Neutrophil (primary cell): ENCODE measurements around the gene SLC18A2.

ENCODE experiments used
- H3K27ac ChIP-seq: fragments of 200-600 bp; sonication (generic); 2 replicates; pipeline ENCODE4 v1.5.1; 2016; ENCODE audit warnings: mild to moderate bottlenecking, moderate library complexity
- H3K27me3 ChIP-seq: fragments of 200-600 bp; sonication (generic); 2 replicates; pipeline ENCODE4 v1.6.0; 2016; ENCODE audit warnings: mild to moderate bottlenecking
- H3K36me3 ChIP-seq: fragments of 200-600 bp; sonication (generic); 2 replicates; pipeline ENCODE4 v1.5.1; 2017
- H3K4me1 ChIP-seq, 2 experiments: fragments of 200-600 bp in 1 of 2; sonication (generic) in 1 of 2; 1 replicate in 1 of 2; 2 replicates in 1 of 2; pipeline versions ENCODE4 v1.5.1 to v1.6.1; 2013 to 2016; ENCODE audit warnings: low read depth in 1 of 2, low read length in 1 of 2, mild to moderate bottlenecking in 1 of 2, moderate library complexity in 1 of 2; ENCODE audit not compliant: control insufficient read depth in 1 of 2, insufficient read depth in 1 of 2
- H3K4me3 ChIP-seq, 2 experiments: fragments of 200-600 bp in 1 of 2; sonication (generic) in 1 of 2; 1 replicate in 1 of 2; 2 replicates in 1 of 2; pipeline ENCODE4 v1.5.1; 2013 to 2016; ENCODE audit warnings: low read depth in 1 of 2, low read length in 1 of 2, mild to moderate bottlenecking in 1 of 2, moderate library complexity in 1 of 2
- H3K9me3 ChIP-seq: fragments of 200-600 bp; sonication (generic); 2 replicates; pipeline ENCODE4 v1.5.1; 2016
- TF ChIP-seq, protein P1 (sequence below): fragments of 200-600 bp; sonication (generic); IDR thresholded peaks from 2 replicates; pipeline ENCODE4 v1.5.1; 2016; ENCODE audit warnings: antibody characterized with exemption

SLC18A2 gene

DNA sequence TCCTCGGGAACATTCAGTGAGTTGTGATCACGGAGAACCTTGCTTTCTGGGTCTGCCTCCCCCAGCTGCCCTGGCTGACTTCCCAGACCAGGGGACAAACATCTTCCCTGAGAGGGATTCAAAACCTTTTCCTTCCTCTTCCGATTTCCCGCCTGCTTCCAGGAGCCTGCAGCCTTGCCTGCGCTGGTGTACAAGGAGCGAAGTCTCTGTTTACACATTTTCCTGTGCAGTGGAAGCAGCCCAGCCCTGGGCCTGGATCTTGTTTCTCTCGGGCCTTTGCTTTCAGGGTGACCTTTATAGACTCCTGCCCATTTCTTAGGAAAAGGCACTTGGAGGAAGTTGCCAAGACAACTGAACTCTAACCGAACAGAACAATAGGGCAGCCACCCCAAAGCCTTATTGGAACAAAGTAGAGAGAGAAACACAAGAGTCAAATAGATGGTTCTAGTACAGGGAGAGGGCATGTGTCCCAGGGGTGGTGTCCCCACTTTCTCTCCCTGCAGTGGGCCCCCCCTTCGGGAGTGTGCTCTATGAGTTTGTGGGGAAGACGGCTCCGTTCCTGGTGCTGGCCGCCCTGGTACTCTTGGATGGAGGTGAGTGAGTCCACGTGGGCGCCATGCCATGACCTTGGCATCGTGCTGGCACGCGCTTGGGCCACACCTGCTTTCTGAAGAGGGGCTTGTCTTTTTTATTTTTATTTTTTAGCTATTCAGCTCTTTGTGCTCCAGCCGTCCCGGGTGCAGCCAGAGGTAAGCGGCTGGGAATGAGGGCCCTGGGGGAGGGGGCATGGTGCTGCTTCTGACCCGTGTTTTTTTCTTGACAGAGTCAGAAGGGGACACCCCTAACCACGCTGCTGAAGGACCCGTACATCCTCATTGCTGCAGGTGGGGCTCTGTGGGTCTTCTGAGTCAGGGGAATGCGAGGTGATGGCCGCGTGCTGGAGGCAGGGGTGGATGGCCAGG is 14.1 kb downstream of the SLC18A2 start:
- TF ChIP-seq, protein P1, sequence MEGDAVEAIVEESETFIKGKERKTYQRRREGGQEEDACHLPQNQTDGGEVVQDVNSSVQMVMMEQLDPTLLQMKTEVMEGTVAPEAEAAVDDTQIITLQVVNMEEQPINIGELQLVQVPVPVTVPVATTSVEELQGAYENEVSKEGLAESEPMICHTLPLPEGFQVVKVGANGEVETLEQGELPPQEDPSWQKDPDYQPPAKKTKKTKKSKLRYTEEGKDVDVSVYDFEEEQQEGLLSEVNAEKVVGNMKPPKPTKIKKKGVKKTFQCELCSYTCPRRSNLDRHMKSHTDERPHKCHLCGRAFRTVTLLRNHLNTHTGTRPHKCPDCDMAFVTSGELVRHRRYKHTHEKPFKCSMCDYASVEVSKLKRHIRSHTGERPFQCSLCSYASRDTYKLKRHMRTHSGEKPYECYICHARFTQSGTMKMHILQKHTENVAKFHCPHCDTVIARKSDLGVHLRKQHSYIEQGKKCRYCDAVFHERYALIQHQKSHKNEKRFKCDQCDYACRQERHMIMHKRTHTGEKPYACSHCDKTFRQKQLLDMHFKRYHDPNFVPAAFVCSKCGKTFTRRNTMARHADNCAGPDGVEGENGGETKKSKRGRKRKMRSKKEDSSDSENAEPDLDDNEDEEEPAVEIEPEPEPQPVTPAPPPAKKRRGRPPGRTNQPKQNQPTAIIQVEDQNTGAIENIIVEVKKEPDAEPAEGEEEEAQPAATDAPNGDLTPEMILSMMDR: no peak
- no peaks in the 10 kb centered on the region for H3K9me3 ChIP-seq
- H3K27ac ChIP-seq: no peak overlapping the region
- H3K4me3 ChIP-seq: no peak overlapping the region
- H3K36me3 ChIP-seq: peaks cover 5% of the 10 kb centered on the region
- H3K27me3 ChIP-seq: no peaks in the 10 kb centered on the region
- H3K4me1 ChIP-seq: peaks cover 10 to 14% of the 10 kb centered on the region in 2 experiments

DNA sequence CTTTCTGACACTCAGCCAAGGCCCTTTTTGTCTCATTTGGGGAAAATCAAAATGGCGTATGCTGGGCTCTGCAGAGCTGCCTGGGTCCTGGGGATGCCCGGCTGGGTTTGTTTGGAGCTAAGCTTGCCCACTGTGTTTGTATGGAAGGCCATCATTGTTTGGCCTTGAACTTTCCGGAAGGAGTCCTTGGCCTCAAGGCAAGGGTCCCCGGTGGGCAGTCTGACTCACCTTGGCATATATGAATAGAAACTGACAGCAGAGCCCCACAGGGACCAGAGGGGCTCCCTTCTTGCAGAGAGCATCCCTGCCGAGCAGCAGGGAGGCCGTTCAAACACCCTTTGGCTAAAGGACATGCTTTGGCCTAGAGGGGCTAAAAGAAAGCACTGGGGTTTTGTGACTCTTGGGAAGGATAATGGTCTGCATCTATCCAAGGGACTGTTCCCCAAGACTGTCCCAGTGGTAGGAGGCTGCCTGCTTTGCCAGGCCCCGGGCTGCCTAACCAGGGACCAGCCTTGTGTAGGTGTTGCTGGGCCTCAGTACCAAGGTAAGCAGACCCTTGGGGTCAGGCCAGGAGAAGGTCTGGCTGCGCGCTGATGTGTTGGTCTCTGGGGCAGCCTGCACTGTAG is 15.0 kb downstream of the SLC18A2 start:
- Histone ChIP-seq H3K4me1 (peaks cover 10 to 23% of the 10 kb centered on the region in 2 experiments), H3K27me3 (no peaks in the 10 kb centered on the region), H3K27ac (no peak overlapping the region), H3K9me3 (no peaks in the 10 kb centered on the region), H3K36me3 (peaks cover 5% of the 10 kb centered on the region), H3K4me3 (no peak overlapping the region)
- TF ChIP-seq, protein P1: no peak

DNA sequence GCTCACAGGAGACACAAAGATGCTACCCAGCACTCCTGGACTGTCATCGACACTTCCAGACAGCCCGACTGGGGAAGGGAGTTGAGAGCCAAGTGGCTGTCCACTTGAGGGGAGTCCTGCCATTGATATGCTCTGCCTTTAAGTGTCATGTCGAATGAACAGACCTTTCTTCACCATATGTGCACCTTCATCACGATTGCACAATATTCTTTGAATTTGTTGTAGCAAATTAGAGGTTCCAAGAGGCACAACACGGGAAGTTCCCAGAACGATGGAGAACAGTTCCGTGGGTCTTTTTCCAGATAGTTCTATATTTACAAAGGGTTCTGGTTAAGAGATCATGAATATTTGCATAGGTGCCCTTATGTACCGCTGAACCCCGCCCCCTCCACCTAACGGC is 16.0 kb downstream of the SLC18A2 start:
- Histone ChIP-seq H3K4me1 (peaks cover 10 to 25% of the 10 kb centered on the region in 2 experiments), H3K36me3 (peaks cover 5% of the 10 kb centered on the region), H3K27ac (no peak overlapping the region), H3K27me3 (no peaks in the 10 kb centered on the region), H3K4me3 (no peak overlapping the region), H3K9me3 (no peaks in the 10 kb centered on the region)
- TF ChIP-seq, protein P1: no peak

DNA sequence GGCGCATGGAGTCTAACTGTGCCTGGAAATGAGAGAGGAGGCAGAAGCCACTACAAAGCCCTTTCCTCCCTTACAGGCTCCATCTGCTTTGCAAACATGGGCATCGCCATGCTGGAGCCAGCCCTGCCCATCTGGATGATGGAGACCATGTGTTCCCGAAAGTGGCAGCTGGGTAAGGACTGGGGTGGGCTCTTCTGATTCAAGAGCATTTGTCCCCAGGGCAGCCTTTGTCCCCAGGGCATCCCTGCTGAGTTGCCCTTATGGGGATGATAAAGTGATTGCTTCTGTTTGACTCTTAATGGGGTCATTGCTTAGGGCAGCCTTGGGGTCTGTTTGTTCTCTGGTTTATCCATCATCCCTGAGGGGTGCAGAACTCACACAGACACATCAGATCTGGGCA is 16.8 kb downstream of the SLC18A2 start:
- peaks cover 5% of the 10 kb centered on the region for H3K36me3 ChIP-seq
- no peaks in the 10 kb centered on the region for H3K27me3 ChIP-seq
- no peak overlapping the region for H3K4me3 ChIP-seq
- no peaks in the 10 kb centered on the region for H3K9me3 ChIP-seq
- peaks cover 10 to 25% of the 10 kb centered on the region in 2 experiments for H3K4me1 ChIP-seq
- TF ChIP-seq, protein P1: no peak
- no peak overlapping the region for H3K27ac ChIP-seq

DNA sequence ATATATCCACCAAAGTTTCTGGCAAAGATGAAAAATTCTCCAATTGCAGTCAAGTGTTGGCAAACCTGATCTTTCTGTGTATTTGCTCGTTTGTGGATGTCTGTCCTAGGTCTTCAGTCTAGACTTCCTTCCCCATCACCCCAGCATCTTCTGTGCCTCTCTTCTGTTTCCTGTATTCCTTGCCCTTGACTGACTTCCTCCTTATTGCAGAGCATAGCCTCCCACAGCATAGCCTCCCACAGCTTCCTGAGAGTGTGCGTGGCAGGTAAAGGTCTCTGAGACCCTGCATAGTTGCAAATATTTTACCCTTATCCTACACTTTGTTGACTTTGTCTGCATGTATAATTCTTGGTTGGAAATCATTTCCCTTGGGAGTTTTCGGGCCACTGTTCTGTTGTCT is 18.4 kb downstream of the SLC18A2 start:
- peak overlapping the region; percentile 12 for H3K27ac ChIP-seq
- TF ChIP-seq, protein P1: no peak
- H3K27me3 ChIP-seq: no peaks in the 10 kb centered on the region
- H3K36me3 ChIP-seq: peaks cover 5% of the 10 kb centered on the region
- H3K9me3 ChIP-seq: no peaks in the 10 kb centered on the region
- H3K4me1 ChIP-seq: peaks cover 10 to 25% of the 10 kb centered on the region in 2 experiments
- peak overlapping the region in 1 of 2 experiments; percentile 1 for H3K4me3 ChIP-seq
